HEK293T (cell line): ENCODE data around the gene RET.

Source experiments
- FOXA1 ChIP-seq: fragments of 450-650 bp; IDR thresholded peaks from 2 replicates; pipeline ENCODE4 v1.6.1; 2016; ENCODE audit warnings: mild to moderate bottlenecking
- SP1 ChIP-seq: fragments of 450-650 bp; IDR thresholded peaks from 2 replicates; pipeline ENCODE4 v1.6.1; 2017

GRCh38 chr10:43122096-43122495 lies 45.2 kb downstream of the RET start:
- no peak for TF ChIP-seq FOXA1
- no peak for TF ChIP-seq SP1
